K562 (cell line): ENCODE results near the gene NELL1. TPM values are rescaled to one million over a fixed set of nuclear protein-coding genes. Genes with fewer than 3 reads are reported as not detected.

ENCODE experiments used
- ATAC-seq: fragments of 200-7000 bp; cut with Tn5 transposase; 3 replicates; pipeline ENCODE4 v1.9.1; 2020; ENCODE audit warnings: moderate library complexity
- BruUV-seq: library from RNA; stranded (reverse); fragments of 400-500 nt; replicated peaks from 2 replicates; lab custom pipeline; 2021; lab: Mats Ljungman, UMichigan
- CTCF ChIA-PET: fragments of 300-600 bp; formaldehyde crosslinking; extraction: SDS; loops from one replicate; lab custom pipeline; 2021; ENCODE audit warnings: low intra/inter-chr PET ratio; lab: Yijun Ruan, JAX
- POLR2A ChIA-PET: fragments of 300-600, 350-650 bp; sonication (Branson Sonifier 250); formaldehyde crosslinking; extraction: SDS; loops from one replicate; lab custom pipeline; 2021; ENCODE audit warnings: antibody characterized with exemption, inconsistent platforms; lab: Yijun Ruan, JAX
- DNase-seq, 4 experiments: peaks; one replicate each; pipeline versions ENCODE4 v3.0.0 to v3.0.0-alpha.2; 2011 to 2018; ENCODE audit warnings: low spot score in 3 of 4, mixed read lengths in 3 of 4; ENCODE audit errors: extremely low read depth in 1 of 4
- FAIRE-seq: peaks from 2 replicates; lab custom pipeline; 2011; peaks lifted over from hg19 to GRCh38; lab: Jason Lieb, UNC
- H2AFZ ChIP-seq: 2 replicates; pipeline ENCODE4 v1.6.0; 2011; ENCODE audit warnings: low read depth, low read length, control low read depth, inconsistent platforms
- H3K27ac ChIP-seq: fragments of 200-600 bp; 3 replicates; pipeline ENCODE4 v1.8.0; 2011; ENCODE audit warnings: low read depth, mild to moderate bottlenecking, control low read depth, inconsistent platforms, low read length, moderate library complexity, mixed read lengths; ENCODE audit errors: extremely low read depth
- H3K27me3 ChIP-seq, 2 experiments: fragments of 300-600 bp in 1 of 2; 2 replicates in 1 of 2; 3 replicates in 1 of 2; pipeline versions ENCODE4 v1.6.0 to v1.8.0; 2011; ENCODE audit warnings: inconsistent platforms in 2 of 2, low read length in 2 of 2, mild to moderate bottlenecking in 1 of 2, mixed read lengths in 1 of 2, moderate library complexity in 1 of 2; ENCODE audit not compliant: control insufficient read depth in 2 of 2, insufficient read depth in 2 of 2
- H3K36me3 ChIP-seq: fragments of 300-600 bp; 3 replicates; pipeline ENCODE4 v1.8.0; 2011; ENCODE audit warnings: mild to moderate bottlenecking, low read length, inconsistent platforms; ENCODE audit not compliant: control insufficient read depth, insufficient read depth
- H3K4me1 ChIP-seq, 2 experiments: fragments of 200-600 bp in 1 of 2; replicated peaks in 1 of 2; 2 replicates in 1 of 2; 3 replicates in 1 of 2; pipeline versions ENCODE4 v1.5.1 to v1.8.0; 2011; ENCODE audit warnings: inconsistent platforms in 2 of 2, low read length in 2 of 2, mild to moderate bottlenecking in 1 of 2, mixed read lengths in 1 of 2, moderate library complexity in 1 of 2; ENCODE audit not compliant: control insufficient read depth in 2 of 2, insufficient read depth in 2 of 2
- H3K4me2 ChIP-seq: 2 replicates; pipeline ENCODE4 v1.6.1; 2011; ENCODE audit warnings: low read length, control low read depth, inconsistent platforms, mixed read lengths; ENCODE audit not compliant: insufficient read depth
- H3K4me3 ChIP-seq: fragments of 200-600 bp; sonication (generic), shearing (Covaris generic); 2 replicates; pipeline ENCODE4 v1.5.1; 2016; ENCODE audit warnings: control low read depth, inconsistent platforms
- H3K79me2 ChIP-seq: fragments of 200-600 bp; 3 replicates; pipeline ENCODE4 v1.8.0; 2011; ENCODE audit warnings: low read length, inconsistent platforms; ENCODE audit not compliant: control insufficient read depth, insufficient read depth
- H3K9ac ChIP-seq, 2 experiments: 2 replicates each; pipeline versions ENCODE4 v1.6.0 to v1.6.1; 2011; ENCODE audit warnings: low read depth in 2 of 2, low read length in 2 of 2, control low read depth in 1 of 2, inconsistent platforms in 1 of 2, mild to moderate bottlenecking in 1 of 2, mixed read lengths in 1 of 2; ENCODE audit not compliant: insufficient read depth in 1 of 2
- H3K9me1 ChIP-seq: one replicate; pipeline ENCODE4 v1.6.0; 2011; ENCODE audit warnings: inconsistent platforms, mild to moderate bottlenecking, low read length, moderate library complexity; ENCODE audit not compliant: control insufficient read depth, insufficient read depth
- H3K9me3 ChIP-seq: replicated peaks from 2 replicates; pipeline ENCODE4 v1.5.1; 2011; ENCODE audit warnings: low read depth, low read length, inconsistent platforms; ENCODE audit not compliant: control insufficient read depth, insufficient read depth
- H4K20me1 ChIP-seq: replicated peaks from 2 replicates; pipeline ENCODE4 v1.6.1; 2011; ENCODE audit warnings: low read length, inconsistent platforms, mixed read lengths; ENCODE audit not compliant: control insufficient read depth, insufficient read depth
- CSDE1 ChIP-seq, 2 experiments: fragments of 450-650 bp; IDR thresholded peaks; 2 replicates each; pipeline ENCODE4 v1.6.1; 2016; ENCODE audit warnings: mild to moderate bottlenecking in 1 of 2
- ELF2 ChIP-seq: fragments of 250-450 bp; sonication (Bioruptor Pico); IDR thresholded peaks from 2 replicates; pipeline ENCODE4 v1.5.0; 2021; ENCODE audit warnings: mild to moderate bottlenecking
- ETS2 ChIP-seq: IDR thresholded peaks from 2 replicates; pipeline ENCODE4 v1.6.1; 2016; ENCODE audit warnings: borderline replicate concordance, missing genetic modification characterization, mild to moderate bottlenecking, moderate library complexity, missing compliant biosample characterization; ENCODE audit not compliant: poor library complexity, severe bottlenecking
- FOSL1 ChIP-seq: fragments of 200-800 bp; sonication (Bioruptor generic); conservative IDR thresholded peaks from 2 replicates; pipeline ENCODE4 v1.6.1; 2016; ENCODE audit warnings: missing genetic modification characterization, missing compliant biosample characterization
- HDAC1 ChIP-seq, 2 experiments: fragments of 450-650 bp; IDR thresholded peaks; 2 replicates each; pipeline ENCODE4 v1.6.1; 2016 to 2017; ENCODE audit warnings: inconsistent platforms in 1 of 2, mild to moderate bottlenecking in 1 of 2, moderate library complexity in 1 of 2
- L3MBTL2 ChIP-seq: fragments of 450-650 bp; IDR thresholded peaks from 2 replicates; pipeline ENCODE4 v1.6.1; 2016; ENCODE audit warnings: mild to moderate bottlenecking, moderate library complexity
- MYC ChIP-seq, 2 experiments: fragments of 250-450 bp in 1 of 2; sonication (Bioruptor Pico) in 1 of 2; IDR thresholded peaks; 2 replicates each; pipeline versions ENCODE4 v1.5.1 to v1.6.1; 2012 to 2021; ENCODE audit warnings: low read depth in 2 of 2, borderline replicate concordance in 1 of 2, improper control_type of control experiment in 1 of 2, low read length in 1 of 2, mild to moderate bottlenecking in 1 of 2, moderate library complexity in 1 of 2
- NCOR1 ChIP-seq: fragments of 450-650 bp; IDR thresholded peaks from 2 replicates; pipeline ENCODE4 v1.6.1; 2016; ENCODE audit warnings: mild to moderate bottlenecking, moderate library complexity
- PKNOX1 ChIP-seq: fragments of 450-650 bp; IDR thresholded peaks from 2 replicates; pipeline ENCODE4 v1.6.1; 2016
- RNF219 ChIP-seq: fragments of 250-450 bp; sonication (Bioruptor Pico); IDR thresholded peaks from 2 replicates; pipeline ENCODE4 v1.5.0; 2022; ENCODE audit warnings: mild to moderate bottlenecking
- SNRNP70 ChIP-seq: fragments of 200-400 bp; formaldehyde crosslinking; optimal IDR thresholded peaks from 2 replicates; pipeline ENCODE3; 2017; ENCODE audit warnings: low read depth, low read length
- SRF ChIP-seq, 2 experiments: fragments of 250-450, 450-650 bp in 1 of 2; sonication (Bioruptor Pico) in 1 of 2; sonication (generic) in 1 of 2; formaldehyde crosslinking; IDR thresholded peaks; 2 replicates each; pipeline versions ENCODE4 v1.5.0 to v1.5.1; 2020 to 2022; ENCODE audit warnings: mild to moderate bottlenecking in 1 of 2, missing genetic modification reagents in 1 of 2
- TFAP4 ChIP-seq: sonication (generic); formaldehyde crosslinking; IDR thresholded peaks from 2 replicates; pipeline ENCODE4 v1.8.0; 2022; ENCODE audit warnings: missing genetic modification reagents, mild to moderate bottlenecking, moderate library complexity, borderline replicate concordance
- UBTF ChIP-seq, 2 experiments: IDR thresholded peaks; 2 replicates each; pipeline ENCODE4 v1.6.1; 2012; ENCODE audit warnings: improper control_type of control experiment in 2 of 2, low read depth in 2 of 2, low read length in 2 of 2, borderline replicate concordance in 1 of 2
- ZFX ChIP-seq: sonication (generic); formaldehyde crosslinking; IDR thresholded peaks from 2 replicates; pipeline ENCODE4 v1.8.0; 2022; ENCODE audit warnings: mild to moderate bottlenecking, missing genetic modification reagents, moderate library complexity
- WGBS: fragments of 100-300 bp; shearing (Covaris generic); methylation state at CpG from one replicate; pipeline ENCODE4 v1.1.6; 2016; ENCODE audit warnings: low coverage, mixed read lengths; ENCODE audit not compliant: insufficient coverage; ENCODE audit errors: missing lambda C conversion rate; 5-methylcytosine and 5-hydroxymethylcytosine counted together
- in situ Hi-C: fragments of 300-500 bp; cut with MboI; formaldehyde crosslinking; loops from 4 replicates; pipeline ENCODE4 v1.15.0; 2018; ENCODE audit warnings: inconsistent platforms, mixed read lengths
- intact Hi-C: fragments of 100-400 bp; cut with micrococcal nuclease; formaldehyde crosslinking; loops from 2 replicates; pipeline ENCODE4 v1.14.2; 2022
- polyA plus RNA-seq, 8 experiments: library from polyadenylated mRNA; depleted of rRNA in 4 of 8; stranded (reverse) in 5 of 8; unstranded in 3 of 8; fragments of >200 nt; fragmentation: Nextera tagmentation in 2 of 8; fragmentation: Illumina TruSeq in 1 of 8; extraction: Ambion mirVana in 2 of 8; extraction: Trizol in 1 of 8; gene quantifications; 2 replicates each; pipeline versions ENCODE4 v1.2.1 to v1.2.3, GENCODE V29; 2011 to 2014; ENCODE audit warnings: inconsistent platforms in 1 of 8, missing spikeins in 1 of 8
- total RNA-seq, 7 experiments: library from RNA; depleted of rRNA in 6 of 7; stranded (reverse); fragments of >200 nt in 6 of 7; fragmentation: Illumina TruSeq in 2 of 7; extraction: Trizol in 2 of 7; gene quantifications; 2 replicates each; pipeline versions ENCODE4 v1.2.1 to v1.2.3, GENCODE V29; 2011 to 2021; ENCODE audit warnings: low replicate concordance in 1 of 7

NELL1 gene
- total and polyA plus RNA-seq, 9 of the 15 experiments (the other 6 are each of a cell fraction or from before 2014, with no cell fraction given), result not detected

GRCh38 chr11:21113876-21114275, 444.5 kb downstream of the NELL1 start (continued):
- no peak for TF ChIP-seq PKNOX1
- no peak for TF ChIP-seq UBTF (IDR thresholded peaks at IDR 0.05; ENCODE audit: borderline replicate concordance in 1 of 2, low read depth in 2 of 2, low read length in 2 of 2)
- TF ChIP-seq CSDE1 (IDR thresholded peaks at IDR 0.05), result no peak

- FAIRE-seq (no peak), DNase-seq (no peak), ATAC-seq (no peak)
- ChIA-PET POLR2A (no interaction called here), CTCF (no interaction called here)
- Histone ChIP-seq H3K4me1 (no peaks in the 10 kb centered on the region), H3K9ac (no peak overlapping the region), H3K9me1 (no peaks in the 10 kb centered on the region), H3K36me3 (no peaks in the 10 kb centered on the region), H3K4me2 (no peak overlapping the region), H3K4me3 (no peak overlapping the region), H4K20me1 (no peaks in the 10 kb centered on the region), H3K9me3 (no peaks in the 10 kb centered on the region), H2AFZ (no peak overlapping the region), H3K79me2 (no peaks in the 10 kb centered on the region), H3K27me3 (no peaks in the 10 kb centered on the region), H3K27ac (no peak overlapping the region)
- in situ Hi-C loops, result no loop called here
- 0% methylated on average over 1 of the region's 1 CpG for WGBS
- intact Hi-C loops, result no loop called here
- BruUV-seq, result no TSS peak
- no peak for TF ChIP-seq TFAP4 (CRISPR knock-in tag)
- TF ChIP-seq SNRNP70, result no peak
- TF ChIP-seq ETS2 (tag), result no peak
- no peak for TF ChIP-seq HDAC1 (IDR thresholded peaks at IDR 0.05)
- no peak for TF ChIP-seq SRF (CRISPR knock-in tag; IDR thresholded peaks at IDR 0.05)
- no peak for TF ChIP-seq RNF219 (CRISPR knock-in tag)
- no peak for TF ChIP-seq ZFX (CRISPR knock-in tag)
- no peak for TF ChIP-seq L3MBTL2
- no peak for TF ChIP-seq CSDE1 (IDR thresholded peaks at IDR 0.05)
- no peak for TF ChIP-seq FOSL1 (tag)
- TF ChIP-seq NCOR1, result no peak
- TF ChIP-seq ELF2, result no peak
- TF ChIP-seq MYC (IDR thresholded peaks at IDR 0.05; ENCODE audit: low read depth, low read length), result no peak
- TF ChIP-seq MYC (CRISPR knock-in tag; IDR thresholded peaks at IDR 0.05; ENCODE audit: borderline replicate concordance, low read depth), result no peak
These were observed 446.6 kb downstream of the NELL1 start for GRCh38 chr11:21116009-21116408.
